ENCODE results near the gene FTHL17.

The FTHL17 gene

DNA sequence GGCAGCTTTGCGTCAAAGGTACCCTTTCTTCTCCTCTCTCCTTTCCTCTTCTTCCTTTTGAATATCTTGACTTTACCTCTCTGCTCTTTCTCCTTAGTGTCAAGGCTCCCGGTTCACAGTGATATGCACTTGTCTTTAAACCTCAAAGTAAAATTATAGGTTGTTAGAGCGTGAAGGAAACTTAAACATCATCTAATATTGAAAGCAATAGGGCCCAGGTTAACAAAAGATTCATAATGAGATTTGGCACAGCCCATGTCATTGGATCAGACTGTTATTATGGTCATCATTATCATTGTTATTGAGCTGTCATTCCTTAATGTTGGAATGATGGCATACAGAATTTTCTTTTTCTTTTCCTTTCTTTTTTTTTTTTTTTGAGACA lies 32.5 kb downstream of the FTHL17 start:
- Histone ChIP-seq H3K36me3 (ENCODE audit: insufficient read depth, low read length) (no peaks in the 10 kb centered on the region), H3K4me1 (ENCODE audit: control insufficient read depth, insufficient read depth, low read length, unreplicated experiment) (no peaks in the 10 kb centered on the region), H3K79me2 (ENCODE audit: control insufficient read depth, insufficient read depth, low read length, unreplicated experiment) (no peaks in the 10 kb centered on the region), H2AFZ (ENCODE audit: low read length, unreplicated experiment) (no peak overlapping the region), H3K27me3 (ENCODE audit: insufficient read depth, low read length) (no peaks in the 10 kb centered on the region), H3K27ac (ENCODE audit: low read depth, low read length) (no peak overlapping the region), H3K4me3 (ENCODE audit: low read depth, low read length) (no peak overlapping the region)

DNA sequence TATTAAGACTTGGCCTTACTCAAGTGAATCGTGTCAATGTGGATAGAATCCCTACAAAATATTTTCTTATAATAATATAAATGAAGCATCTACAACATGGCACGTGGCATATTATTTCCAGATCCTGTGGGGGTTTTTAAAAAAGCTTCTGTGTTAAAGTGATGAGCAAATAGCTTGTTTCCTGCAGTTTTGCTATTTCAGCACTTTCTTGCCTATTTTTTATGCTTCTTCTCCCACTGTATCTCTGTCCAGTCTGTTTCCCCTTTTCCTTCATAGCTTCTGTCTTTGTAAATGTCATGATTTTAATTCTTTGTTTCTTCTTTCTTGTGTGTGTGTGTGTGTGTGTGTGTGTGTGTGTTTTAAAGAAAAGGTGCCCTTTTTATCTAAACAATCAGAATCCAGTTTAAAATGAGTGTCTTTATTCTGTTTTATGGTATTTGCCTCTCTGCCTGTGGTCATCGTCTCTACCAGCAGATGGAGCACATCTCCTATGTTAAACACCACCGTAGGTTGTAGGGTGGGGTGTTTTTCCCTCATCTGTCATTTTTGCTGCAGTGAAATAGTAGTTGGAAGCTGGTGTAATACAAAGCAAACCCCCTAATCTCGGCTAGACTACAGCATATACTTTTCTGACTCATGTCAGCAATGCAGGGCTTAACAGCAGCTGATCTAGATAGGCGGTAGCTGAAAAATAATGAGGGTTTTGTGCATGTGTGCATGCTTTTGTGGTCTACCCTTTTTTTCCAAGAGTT lies 33.1 kb downstream of the FTHL17 start:
- H3K27me3 ChIP-seq (ENCODE audit: insufficient read depth, low read length): no peaks in the 10 kb centered on the region
- H2AFZ ChIP-seq (ENCODE audit: low read length, unreplicated experiment): no peak overlapping the region
- no peak overlapping the region for H3K4me3 ChIP-seq (ENCODE audit: low read depth, low read length)
- no peaks in the 10 kb centered on the region for H3K36me3 ChIP-seq (ENCODE audit: insufficient read depth, low read length)
- no peak overlapping the region for H3K27ac ChIP-seq (ENCODE audit: low read depth, low read length)
- H3K79me2 ChIP-seq (ENCODE audit: control insufficient read depth, insufficient read depth, low read length, unreplicated experiment): no peaks in the 10 kb centered on the region
- no peaks in the 10 kb centered on the region for H3K4me1 ChIP-seq (ENCODE audit: control insufficient read depth, insufficient read depth, low read length, unreplicated experiment)

DNA sequence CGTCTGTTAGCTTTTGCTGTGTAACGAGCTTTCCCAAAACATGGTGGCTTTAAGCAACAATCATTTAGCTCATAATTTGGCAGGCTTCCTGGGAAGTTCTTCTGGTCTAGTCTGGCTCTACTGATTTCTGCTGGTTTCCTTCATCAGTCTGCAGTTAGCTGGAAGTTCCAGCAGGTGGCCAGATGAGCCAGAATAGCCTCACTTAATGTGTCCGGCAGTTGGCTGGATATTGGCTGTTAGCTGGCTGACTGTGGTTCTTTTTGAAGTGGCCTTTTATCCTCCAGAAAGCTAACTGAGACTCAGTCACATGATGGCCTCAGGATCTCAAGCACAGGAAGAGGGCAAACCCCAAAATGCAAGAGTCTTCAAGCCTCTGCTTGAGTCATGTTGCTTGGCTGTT lies 34.9 kb downstream of the FTHL17 start:
- H3K4me3 ChIP-seq (ENCODE audit: low read depth, low read length): no peak overlapping the region
- H3K79me2 ChIP-seq (ENCODE audit: control insufficient read depth, insufficient read depth, low read length, unreplicated experiment): no peaks in the 10 kb centered on the region

DNA sequence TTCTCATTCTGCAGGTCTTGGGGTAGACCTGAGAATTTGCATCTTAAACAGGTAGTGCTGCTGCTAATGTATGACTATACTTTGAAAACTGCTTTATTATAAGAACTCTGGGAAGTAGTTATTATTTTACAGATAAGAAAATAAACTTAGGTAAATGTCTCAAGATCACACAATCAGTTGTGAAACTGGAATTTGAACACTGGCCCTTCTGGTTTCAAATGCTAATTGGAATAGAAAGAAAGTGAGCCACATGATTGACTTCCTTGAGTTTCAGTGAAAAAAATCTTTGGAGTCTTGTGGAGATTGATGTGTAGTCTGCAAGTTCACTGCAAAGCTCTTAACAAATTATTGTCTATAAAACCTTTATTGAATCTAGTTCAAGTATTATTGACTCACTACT lies 44.5 kb downstream of the FTHL17 start:
- H2AFZ ChIP-seq (ENCODE audit: low read length, unreplicated experiment): no peak overlapping the region
- H3K4me3 ChIP-seq (ENCODE audit: low read depth, low read length): no peak overlapping the region
- no peaks in the 10 kb centered on the region for H3K4me1 ChIP-seq (ENCODE audit: control insufficient read depth, insufficient read depth, low read length, unreplicated experiment)
- H3K27ac ChIP-seq (ENCODE audit: low read depth, low read length): no peak overlapping the region
- H3K27me3 ChIP-seq (ENCODE audit: insufficient read depth, low read length): peaks cover 6% of the 10 kb centered on the region; the same call in 1 of the 2 replicates
- H3K36me3 ChIP-seq (ENCODE audit: insufficient read depth, low read length): no peaks in the 10 kb centered on the region
- H3K79me2 ChIP-seq (ENCODE audit: control insufficient read depth, insufficient read depth, low read length, unreplicated experiment): no peaks in the 10 kb centered on the region

More for the DNA sequence above, 34.9 kb downstream of the FTHL17 start:
- Histone ChIP-seq H2AFZ (ENCODE audit: low read length, unreplicated experiment) (no peak overlapping the region), H3K36me3 (ENCODE audit: insufficient read depth, low read length) (no peaks in the 10 kb centered on the region), H3K27me3 (ENCODE audit: insufficient read depth, low read length) (no peaks in the 10 kb centered on the region), H3K27ac (ENCODE audit: low read depth, low read length) (no peak overlapping the region), H3K4me1 (ENCODE audit: control insufficient read depth, insufficient read depth, low read length, unreplicated experiment) (no peaks in the 10 kb centered on the region)

DNA sequence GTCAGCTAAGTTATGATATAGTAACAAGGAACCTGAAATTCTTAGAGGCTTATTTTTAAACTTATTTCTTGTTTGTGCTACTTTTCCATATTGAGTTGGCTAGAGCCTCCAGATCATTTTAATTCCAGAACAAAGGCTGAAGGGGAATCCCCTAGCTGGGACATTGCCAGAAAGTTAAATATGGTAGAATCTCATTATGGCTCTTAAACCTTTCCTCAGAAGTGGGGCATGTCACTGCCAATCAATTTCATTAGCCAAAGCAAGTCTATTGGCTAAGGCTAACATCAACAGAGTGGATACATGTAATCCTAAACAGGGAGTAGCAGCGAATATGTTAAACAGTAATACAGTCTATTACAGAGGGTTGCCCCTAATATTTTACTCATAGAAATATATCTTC lies 47.0 kb downstream of the FTHL17 start:
- no peak overlapping the region for H2AFZ ChIP-seq (ENCODE audit: low read length, unreplicated experiment)
- H3K27ac ChIP-seq (ENCODE audit: low read depth, low read length): no peak overlapping the region
- no peaks in the 10 kb centered on the region for H3K4me1 ChIP-seq (ENCODE audit: control insufficient read depth, insufficient read depth, low read length, unreplicated experiment)
- no peaks in the 10 kb centered on the region for H3K79me2 ChIP-seq (ENCODE audit: control insufficient read depth, insufficient read depth, low read length, unreplicated experiment)
- H3K27me3 ChIP-seq (ENCODE audit: insufficient read depth, low read length): no peaks in the 10 kb centered on the region; the same call in 1 of the 2 replicates
- no peaks in the 10 kb centered on the region for H3K36me3 ChIP-seq (ENCODE audit: insufficient read depth, low read length)
- no peak overlapping the region for H3K4me3 ChIP-seq (ENCODE audit: low read depth, low read length)

DNA sequence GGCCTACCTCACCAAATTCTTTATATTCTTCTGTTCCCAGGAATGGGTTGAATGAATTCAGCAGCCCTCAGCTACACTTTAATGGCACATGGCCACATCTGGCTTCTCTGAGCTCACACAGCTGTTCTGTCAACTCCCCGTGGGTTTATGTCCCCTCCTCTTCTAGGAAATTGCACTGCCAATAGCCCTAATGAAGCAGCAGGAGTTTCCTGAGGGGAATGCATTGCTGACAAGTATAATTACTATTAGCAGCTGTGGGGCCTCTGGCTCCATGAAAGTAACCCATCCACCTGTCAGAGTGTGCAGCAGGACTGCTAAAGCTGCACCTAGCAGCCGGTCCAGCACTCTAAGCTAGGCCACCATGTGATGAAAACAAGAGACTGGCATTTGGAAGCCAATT lies 50.3 kb downstream of the FTHL17 start:
- H3K36me3 ChIP-seq (ENCODE audit: insufficient read depth, low read length): no peaks in the 10 kb centered on the region
- H3K79me2 ChIP-seq (ENCODE audit: control insufficient read depth, insufficient read depth, low read length, unreplicated experiment): no peaks in the 10 kb centered on the region
- H3K4me1 ChIP-seq (ENCODE audit: control insufficient read depth, insufficient read depth, low read length, unreplicated experiment): no peaks in the 10 kb centered on the region
- no peak overlapping the region for H3K27ac ChIP-seq (ENCODE audit: low read depth, low read length)
- no peak overlapping the region for H3K4me3 ChIP-seq (ENCODE audit: low read depth, low read length)
- H3K27me3 ChIP-seq (ENCODE audit: insufficient read depth, low read length): peaks cover 6% of the 10 kb centered on the region; the same call in 1 of the 2 replicates
- no peak overlapping the region for H2AFZ ChIP-seq (ENCODE audit: low read length, unreplicated experiment)
